Measurements from ENCODE around the gene RPL13.
"Not testable (repeated sequence)": the region's sequence is repeated elsewhere in the genome, so short reads cannot be mapped to it uniquely, and the experiment has no call there.

Gene RPL13

GRCh38 chr16:89586218-89586617, 25.7 kb downstream of the RPL13 start:
- Histone ChIP-seq H3K36me3 (no peaks in the 10 kb centered on the region), H3K27me3 (ENCODE audit: insufficient read depth, low read depth, severe bottlenecking) (no peaks in the 10 kb centered on the region), H3K9me3 (ENCODE audit: severe bottlenecking) (no peaks in the 10 kb centered on the region), H3K27ac (no peak overlapping the region), H3K4me3 (ENCODE audit: low read depth, low read length) (no peak overlapping the region)
- DNase-seq, result no peak
- TF ChIP-seq CTCF (IDR thresholded peaks at IDR 0.05; ENCODE audit: low read depth, low read length), result no peak

GRCh38 chr16:89586853-89587252, 26.4 kb downstream of the RPL13 start:
- H3K27ac ChIP-seq, result no peak overlapping the region
- no peak for TF ChIP-seq CTCF (IDR thresholded peaks at IDR 0.05; ENCODE audit: low read depth, low read length)
- H3K27me3 ChIP-seq (ENCODE audit: insufficient read depth, low read depth, severe bottlenecking), result no peaks in the 10 kb centered on the region
- H3K36me3 ChIP-seq, result no peaks in the 10 kb centered on the region
- H3K9me3 ChIP-seq (ENCODE audit: severe bottlenecking), result no peaks in the 10 kb centered on the region
- H3K4me3 ChIP-seq (ENCODE audit: low read depth, low read length), result no peak overlapping the region
- no peak for DNase-seq

- DNase-seq; H3K27me3 ChIP-seq (ENCODE audit: insufficient read depth, low read depth, severe bottlenecking); H3K9me3 ChIP-seq (ENCODE audit: severe bottlenecking); H3K4me3 ChIP-seq (ENCODE audit: low read depth, low read length); H3K36me3 ChIP-seq; H3K27ac ChIP-seq: not testable (repeated sequence)
Observed at GRCh38 chr16:89587676-89588075, 27.2 kb downstream of the RPL13 start.

- H3K36me3 ChIP-seq, result no peaks in the 10 kb centered on the region
- TF ChIP-seq CTCF (IDR thresholded peaks at IDR 0.05; ENCODE audit: low read depth, low read length), result no peak
- no peaks in the 10 kb centered on the region for H3K9me3 ChIP-seq (ENCODE audit: severe bottlenecking)
- no peaks in the 10 kb centered on the region for H3K27me3 ChIP-seq (ENCODE audit: insufficient read depth, low read depth, severe bottlenecking)
- no peak overlapping the region for H3K27ac ChIP-seq
- no peak for DNase-seq
- no peak overlapping the region for H3K4me3 ChIP-seq (ENCODE audit: low read depth, low read length)
Observed at GRCh38 chr16:89588413-89589109, 28.1 kb downstream of the RPL13 start.

- no peaks in the 10 kb centered on the region for H3K36me3 ChIP-seq
- H3K27ac ChIP-seq, result no peak overlapping the region
- no peak for TF ChIP-seq CTCF (IDR thresholded peaks at IDR 0.05; ENCODE audit: low read depth, low read length)
- no peaks in the 10 kb centered on the region for H3K9me3 ChIP-seq (ENCODE audit: severe bottlenecking)
- no peak for DNase-seq
- H3K27me3 ChIP-seq (ENCODE audit: insufficient read depth, low read depth, severe bottlenecking), result no peaks in the 10 kb centered on the region
- no peak overlapping the region for H3K4me3 ChIP-seq (ENCODE audit: low read depth, low read length)
Observed at GRCh38 chr16:89589241-89589926, 28.9 kb downstream of the RPL13 start.

- H3K9me3 ChIP-seq (ENCODE audit: severe bottlenecking), result no peaks in the 10 kb centered on the region
- H3K27ac ChIP-seq, result no peak overlapping the region
- no peaks in the 10 kb centered on the region for H3K36me3 ChIP-seq
- no peaks in the 10 kb centered on the region for H3K27me3 ChIP-seq (ENCODE audit: insufficient read depth, low read depth, severe bottlenecking)
- no peak overlapping the region for H3K4me3 ChIP-seq (ENCODE audit: low read depth, low read length)
- TF ChIP-seq CTCF (IDR thresholded peaks at IDR 0.05; ENCODE audit: low read depth, low read length), result no peak
- no peak for DNase-seq
Observed at GRCh38 chr16:89593841-89594240, 33.4 kb downstream of the RPL13 start.
